Nephron progenitor cell (in vitro differentiated cells): ENCODE measurements around the gene NR1D1.

Experiments
- DNase-seq: peaks from one replicate; pipeline ENCODE4 v3.0.0; 2021
- H3K27ac Mint-ChIP-seq: 2 replicates; pipeline ENCODE4 v1.8.0; 2021; ENCODE audit warnings: mild to moderate bottlenecking, moderate library complexity, mixed read lengths
- H3K27me3 Mint-ChIP-seq: 2 replicates; pipeline ENCODE4 v1.8.0; 2021; ENCODE audit warnings: mild to moderate bottlenecking, low read depth, mixed read lengths; ENCODE audit not compliant: poor library complexity
- H3K36me3 Mint-ChIP-seq: 2 replicates; pipeline ENCODE4 v1.8.0; 2021; ENCODE audit warnings: low read depth, mixed read lengths
- H3K4me1 Mint-ChIP-seq: 2 replicates; pipeline ENCODE4 v1.8.0; 2021; ENCODE audit warnings: mixed read lengths
- H3K4me3 Mint-ChIP-seq: 2 replicates; pipeline ENCODE4 v1.8.0; 2021; ENCODE audit warnings: mild to moderate bottlenecking, moderate library complexity, mixed read lengths
- H3K9me3 Mint-ChIP-seq: 2 replicates; pipeline ENCODE4 v1.8.0; 2021; ENCODE audit warnings: mild to moderate bottlenecking, moderate library complexity, mixed read lengths
- CTCF ChIP-seq: fragments of 200-600 bp; sonication (generic); IDR thresholded peaks from 2 replicates; pipeline ENCODE4 v1.5.0; 2021; ENCODE audit warnings: antibody characterized with exemption

Gene NR1D1

GRCh38 chr17:40068917-40069750 lies 31.3 kb downstream of the NR1D1 start:
- H3K4me1 Mint-ChIP-seq: peaks cover 81% of the 10 kb centered on the region
- no peak for TF ChIP-seq CTCF
- H3K4me3 Mint-ChIP-seq: peak overlapping the region; percentile 69
- no peak for DNase-seq
- H3K27me3 Mint-ChIP-seq: peaks cover 4% of the 10 kb centered on the region
- H3K27ac Mint-ChIP-seq: peak overlapping the region; percentile 45
- no peaks in the 10 kb centered on the region for H3K9me3 Mint-ChIP-seq
- H3K36me3 Mint-ChIP-seq: no peaks in the 10 kb centered on the region

- Mint-ChIP-seq H3K4me1 (peaks cover 83% of the 10 kb centered on the region), H3K27me3 (peaks cover 8% of the 10 kb centered on the region), H3K4me3 (peak overlapping the region; percentile 69), H3K27ac (peak overlapping the region; percentile 94), H3K36me3 (no peaks in the 10 kb centered on the region), H3K9me3 (no peaks in the 10 kb centered on the region)
- no peak for TF ChIP-seq CTCF
- DNase-seq: no peak
Observed at GRCh38 chr17:40068584-40068916, 31.8 kb downstream of the NR1D1 start.

GRCh38 chr17:40068129-40068581 lies 32.2 kb downstream of the NR1D1 start:
- Mint-ChIP-seq H3K9me3 (no peaks in the 10 kb centered on the region), H3K4me1 (peaks cover 83% of the 10 kb centered on the region), H3K27me3 (peaks cover 8% of the 10 kb centered on the region), H3K27ac (peak overlapping the region; percentile 94), H3K4me3 (no peak overlapping the region), H3K36me3 (no peaks in the 10 kb centered on the region)
- TF ChIP-seq CTCF: no peak
- DNase-seq: no peak

DNA sequence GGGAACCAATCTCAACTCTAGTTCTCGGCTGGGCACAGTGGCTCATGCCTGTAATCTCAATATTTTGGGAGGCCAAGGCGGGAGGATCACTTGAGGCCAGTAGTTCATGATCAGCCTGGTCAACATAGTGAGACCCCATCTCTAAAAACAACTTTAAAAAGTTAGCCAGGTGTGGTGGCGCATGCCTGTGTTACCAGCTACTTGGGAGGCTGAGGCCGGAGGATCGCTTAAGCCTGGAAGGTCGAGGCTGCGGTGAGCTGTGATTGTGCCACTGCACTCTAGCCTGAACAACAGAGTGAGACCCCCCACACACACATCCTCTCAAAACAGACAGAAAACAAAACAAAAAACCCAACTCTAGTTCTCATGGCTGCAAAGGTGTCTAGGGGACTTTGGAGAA lies 32.7 kb downstream of the NR1D1 start:
- peaks cover 83% of the 10 kb centered on the region for H3K4me1 Mint-ChIP-seq
- no peaks in the 10 kb centered on the region for H3K36me3 Mint-ChIP-seq
- H3K9me3 Mint-ChIP-seq: no peaks in the 10 kb centered on the region
- no peak overlapping the region for H3K4me3 Mint-ChIP-seq
- no peak for DNase-seq
- peaks cover 8% of the 10 kb centered on the region for H3K27me3 Mint-ChIP-seq
- no peak for TF ChIP-seq CTCF
- peak overlapping the region; percentile 43 for H3K27ac Mint-ChIP-seq

- Mint-ChIP-seq H3K4me3 (peak overlapping the region; percentile 38), H3K27me3 (peaks cover 19% of the 10 kb centered on the region), H3K36me3 (no peaks in the 10 kb centered on the region), H3K4me1 (peaks cover 91% of the 10 kb centered on the region), H3K9me3 (no peaks in the 10 kb centered on the region), H3K27ac (peak overlapping the region; percentile 32)
- DNase-seq: no peak
- TF ChIP-seq CTCF: no peak
Observed at GRCh38 chr17:40065769-40066510, 34.4 kb downstream of the NR1D1 start.
